Right cardiac atrium (tissue), 5 donors: Measurements from ENCODE around the gene CIDEB. TPM values are rescaled to one million over a fixed set of nuclear protein-coding genes. Genes with fewer than 3 reads are reported as not detected.

Experiments
- ATAC-seq, 2 donors: fragments of 200-7000 bp; cut with Tn5 transposase; one replicate each; pipeline versions ENCODE4 v1.8.0 to v1.9.1; 2020; ENCODE audit warnings: moderate library complexity in 2 of 2, mild to moderate bottlenecking in 1 of 2
- DNase-seq, 3 donors: peaks; one replicate each; pipeline ENCODE4 v3.0.0-alpha.2; 2020
- H3K27ac ChIP-seq: one replicate; pipeline ENCODE4 v1.5.1; 2013; ENCODE audit warnings: mild to moderate bottlenecking, low read length, control low read depth, moderate library complexity
- H3K27me3 ChIP-seq: one replicate; pipeline ENCODE4 v1.6.1; 2013; ENCODE audit not compliant: control insufficient read depth, insufficient read depth
- H3K4me1 ChIP-seq: one replicate; pipeline ENCODE4 v1.6.1; 2013; ENCODE audit warnings: low read length; ENCODE audit not compliant: control insufficient read depth, insufficient read depth
- H3K4me3 ChIP-seq: one replicate; pipeline ENCODE4 v1.5.1; 2013; ENCODE audit warnings: low read length, control low read depth
- H3K9me3 ChIP-seq: one replicate; pipeline ENCODE4 v1.6.1; 2013; ENCODE audit warnings: low read length; ENCODE audit not compliant: control insufficient read depth
- WGBS: extraction: QIAGEN DNeasy Blood & Tissue Kit; methylation state at CpG from one replicate; pipeline ENCODE4 v1.1.7; 2013; 5-methylcytosine and 5-hydroxymethylcytosine counted together
- intact Hi-C, 4 donors: fragments of 100-400 bp; cut with DNase I; formaldehyde crosslinking; loops; one replicate each; pipeline versions ENCODE4 v1.11.0 to v1.14.0; 2022 to 2023
- polyA plus RNA-seq: library from polyadenylated mRNA; stranded (reverse); fragments of 200-250 nt; gene quantifications from one replicate; pipeline ENCODE4 v1.2.3, GENCODE V29; 2013
- total RNA-seq, 4 donors: library from RNA; stranded (reverse); fragmentation: NEBNext Ultra II Directional; extraction: Animal tissue kit (Norgen Biotek cat#: 25700); gene quantifications; one replicate each; pipeline ENCODE4 v1.2.1, GENCODE V29; 2021
- donor health status: healthy with polysubstance abuse.
- donor health status: DM: no; HTN: yes; CAD: no.
- donor health status: DM: no; HTN: no; CAD: no.
- donor health status: DM: no; HTN: yes; CAD: no; lungs with severe emphysema.
- donor health status: DM: yes; HTN: yes; CAD: no.

The CIDEB gene
- total and polyA plus RNA-seq, 5 donors: 3.6 to 8.5 (median 6.0) TPM

GRCh38 chr14:24297190-24297964 lies 10.4 kb downstream of the CIDEB start:
- H3K4me1 ChIP-seq: peaks cover 10% of the 10 kb centered on the region
- H3K9me3 ChIP-seq: no peaks in the 10 kb centered on the region
- intact Hi-C loops: loop anchor here (2.0 to 10.0 kb wide), 4 partner anchors 50 to 55 kb away; partner anchors contain the start of gene TINF2 (in 3 of the 4)
- H3K27ac ChIP-seq: no peak overlapping the region
- no peaks in the 10 kb centered on the region for H3K27me3 ChIP-seq
- H3K4me3 ChIP-seq: no peak overlapping the region
- 50% methylated on average over 5 of the region's 5 CpGs for WGBS
- ATAC-seq (no peak), DNase-seq (no peak)

GRCh38 chr14:24296341-24297157 lies 11.2 kb downstream of the CIDEB start:
- Histone ChIP-seq H3K27ac (no peak overlapping the region), H3K4me3 (no peak overlapping the region), H3K9me3 (no peaks in the 10 kb centered on the region), H3K27me3 (no peaks in the 10 kb centered on the region), H3K4me1 (peaks cover 10% of the 10 kb centered on the region)
- ATAC-seq (peak; percentile 51 to 54), DNase-seq (peak; percentile 59 to 76 (median 76))
- intact Hi-C loops: loop anchor here (2.0 to 10.0 kb wide), 4 partner anchors 49 to 54 kb away; partner anchors contain the start of gene TINF2 (in 3 of the 4)
- WGBS: 61% methylated on average over 12 of the region's 12 CpGs

DNA sequence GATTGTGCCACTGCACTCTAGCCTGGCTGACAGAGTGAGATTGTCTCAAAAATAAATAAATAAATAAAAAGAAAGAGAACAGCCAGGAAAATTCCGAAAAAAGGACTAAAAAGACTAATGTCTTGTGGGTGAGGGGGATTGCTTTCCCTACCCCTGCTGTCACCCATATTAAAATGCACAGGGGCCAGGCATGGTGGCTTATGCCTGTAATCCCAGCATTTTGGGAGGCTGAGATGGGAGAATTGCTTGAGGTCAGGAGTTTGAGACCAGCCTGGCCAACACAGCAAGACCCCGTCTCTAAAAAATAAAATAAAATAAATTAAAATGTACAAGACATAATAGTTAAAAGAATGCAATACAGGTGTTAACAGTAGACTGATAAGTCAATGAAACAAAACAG lies 14.3 kb downstream of the CIDEB start:
- WGBS: 97% methylated on average over 2 of the region's 2 CpGs
- intact Hi-C loops: loop anchor here in 1 of 4 donors (10.0 kb wide), 1 partner anchor 49 kb away; the partner anchor contains the start of gene TINF2
- no peaks in the 10 kb centered on the region for H3K9me3 ChIP-seq
- H3K4me3 ChIP-seq: no peak overlapping the region
- H3K27ac ChIP-seq: no peak overlapping the region
- no peaks in the 10 kb centered on the region for H3K4me1 ChIP-seq
- H3K27me3 ChIP-seq: no peaks in the 10 kb centered on the region
- no peak for ATAC-seq
- DNase-seq: no peak

DNA sequence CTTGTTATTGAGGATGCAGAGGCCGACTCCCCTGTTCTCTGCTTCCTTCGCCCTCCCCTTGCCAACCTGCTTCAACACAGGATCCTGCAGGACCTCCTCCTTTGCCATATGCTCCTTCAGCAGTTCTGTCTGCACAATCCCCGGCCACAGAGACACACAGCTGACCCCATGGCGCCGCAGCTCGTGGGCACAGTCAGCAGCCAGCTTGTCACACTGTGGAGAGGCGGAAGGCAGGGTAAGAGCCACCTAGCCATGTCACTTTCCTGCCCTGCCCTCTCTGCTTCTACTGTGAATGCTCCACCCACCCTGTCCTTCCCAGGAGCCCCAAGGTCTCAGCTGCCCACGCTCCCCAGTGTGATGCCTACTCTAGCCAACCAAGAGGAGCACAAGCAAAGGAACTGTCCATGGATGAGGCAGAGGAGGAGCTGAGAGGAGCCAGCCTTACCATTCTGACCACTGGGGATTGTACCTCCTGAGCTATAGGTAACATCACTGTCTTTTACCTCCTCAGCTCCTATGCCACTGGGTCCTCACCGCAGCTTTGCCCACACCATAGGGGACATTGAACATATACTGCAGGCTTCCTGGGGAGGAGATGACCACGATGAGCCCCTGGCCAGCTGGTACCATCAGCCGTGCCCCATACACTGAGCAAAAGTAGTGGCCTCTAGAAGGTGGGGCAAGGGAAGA lies 15.5 kb downstream of the CIDEB start:
- 94% methylated on average over 11 of the region's 11 CpGs for WGBS
- ATAC-seq: no peak

GRCh38 chr14:24291446-24292117 lies 16.2 kb downstream of the CIDEB start:
- no peaks in the 10 kb centered on the region for H3K4me1 ChIP-seq
- ATAC-seq (no peak), DNase-seq (peak in 1 of 3 donors; percentile 1)
- H3K9me3 ChIP-seq: no peaks in the 10 kb centered on the region
- WGBS: 93% methylated on average over 3 of the region's 3 CpGs
- no peak overlapping the region for H3K4me3 ChIP-seq
- no peak overlapping the region for H3K27ac ChIP-seq
- intact Hi-C loops: loop anchor here in 1 of 4 donors (10.0 kb wide), 1 partner anchor 47 kb away; the partner anchor contains the start of gene TINF2
- no peaks in the 10 kb centered on the region for H3K27me3 ChIP-seq

More for the DNA sequence above, 15.5 kb downstream of the CIDEB start:
- peak in 1 of 3 donors; percentile 29 for DNase-seq
- Histone ChIP-seq H3K9me3 (no peaks in the 10 kb centered on the region), H3K4me3 (no peak overlapping the region), H3K27me3 (no peaks in the 10 kb centered on the region), H3K4me1 (no peaks in the 10 kb centered on the region), H3K27ac (no peak overlapping the region)
- intact Hi-C loops: loop anchor here in 1 of 4 donors (10.0 kb wide), 1 partner anchor 47 kb away; the partner anchor contains the start of gene TINF2

DNA sequence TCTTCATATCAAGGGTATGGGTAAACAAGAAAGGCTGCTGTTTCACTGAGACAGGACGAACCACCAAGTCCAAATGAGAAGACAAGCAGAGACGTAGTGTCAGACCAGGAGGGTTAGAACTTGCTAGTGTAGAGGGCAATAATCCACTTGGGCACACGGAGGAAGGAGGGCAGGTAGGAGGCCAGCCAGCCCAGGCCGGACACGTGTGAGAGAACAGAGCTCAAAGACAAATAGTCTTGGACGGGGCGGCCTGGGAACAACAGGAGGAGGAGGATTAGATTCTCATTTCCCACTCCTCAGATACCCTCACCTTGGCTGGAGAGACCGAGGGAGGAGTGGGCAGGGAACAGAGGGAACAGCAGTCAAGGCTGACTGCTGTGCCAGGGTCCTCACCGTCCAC lies 17.0 kb downstream of the CIDEB start:
- Histone ChIP-seq H3K27ac (no peak overlapping the region), H3K4me3 (no peak overlapping the region), H3K27me3 (no peaks in the 10 kb centered on the region), H3K9me3 (no peaks in the 10 kb centered on the region), H3K4me1 (no peaks in the 10 kb centered on the region)
- peak in 1 of 3 donors; percentile 18 for DNase-seq
- intact Hi-C loops: loop anchor here in 1 of 4 donors (10.0 kb wide), 1 partner anchor 46 kb away; the partner anchor contains the start of gene TINF2
- 88% methylated on average over 9 of the region's 9 CpGs for WGBS
- peak in 1 of 2 donors; percentile 9 for ATAC-seq

GRCh38 chr14:24289649-24290280 lies 18.0 kb downstream of the CIDEB start:
- Histone ChIP-seq H3K9me3 (no peaks in the 10 kb centered on the region), H3K4me1 (no peaks in the 10 kb centered on the region), H3K27ac (no peak overlapping the region), H3K4me3 (no peak overlapping the region), H3K27me3 (no peaks in the 10 kb centered on the region)
- intact Hi-C loops: loop anchor here in 1 of 4 donors (10.0 kb wide), 1 partner anchor 45 kb away; the partner anchor contains the start of gene TINF2
- DNase-seq (no peak), ATAC-seq (no peak)
- WGBS: 73% methylated on average over 6 of the region's 6 CpGs

- intact Hi-C loops: no loop called here
- Histone ChIP-seq H3K27me3 (no peaks in the 10 kb centered on the region), H3K4me3 (no peak overlapping the region), H3K27ac (no peak overlapping the region), H3K4me1 (no peaks in the 10 kb centered on the region), H3K9me3 (no peaks in the 10 kb centered on the region)
- ATAC-seq (no peak), DNase-seq (peak in 1 of 3 donors; percentile 27)
- 95% methylated on average over 5 of the region's 5 CpGs for WGBS
Observed at GRCh38 chr14:24286996-24287395, 20.8 kb downstream of the CIDEB start.

DNA sequence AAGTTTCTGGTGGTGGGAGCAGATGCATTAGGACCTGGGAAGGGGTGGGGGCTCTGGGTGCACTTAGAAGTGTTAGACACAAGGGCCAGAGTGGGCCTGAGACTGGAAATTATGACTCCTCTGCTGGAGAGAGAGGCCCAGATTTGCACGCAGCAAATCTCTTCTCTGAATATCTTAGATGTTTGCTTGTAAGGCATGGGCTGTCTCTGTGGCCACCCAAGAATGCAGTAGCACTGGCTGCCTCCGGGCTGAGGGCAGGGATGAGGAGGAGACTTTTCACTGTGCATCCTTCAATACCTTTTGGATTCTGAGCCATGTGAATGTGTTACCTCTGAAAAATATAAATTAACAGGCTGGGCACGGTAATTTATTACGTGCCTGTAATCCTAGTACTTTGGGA lies 22.4 kb downstream of the CIDEB start:
- 82% methylated on average over 4 of the region's 4 CpGs for WGBS
- Histone ChIP-seq H3K9me3 (no peaks in the 10 kb centered on the region), H3K27ac (no peak overlapping the region), H3K4me3 (no peak overlapping the region), H3K4me1 (peaks cover 2% of the 10 kb centered on the region), H3K27me3 (no peaks in the 10 kb centered on the region)
- DNase-seq: peak in 1 of 3 donors; percentile 3
- ATAC-seq: no peak
- intact Hi-C loops: no loop called here
